Measurements from ENCODE around the gene FITM1. TPM values are rescaled to one million over a fixed set of nuclear protein-coding genes. Genes with fewer than 3 reads are reported as not detected.

FITM1 gene
- total and polyA plus RNA-seq, 2 donors (not counting 3 experiments of a cell fraction or from before 2014, with no cell fraction given): 0.54 TPM; not detected in 1

DNA sequence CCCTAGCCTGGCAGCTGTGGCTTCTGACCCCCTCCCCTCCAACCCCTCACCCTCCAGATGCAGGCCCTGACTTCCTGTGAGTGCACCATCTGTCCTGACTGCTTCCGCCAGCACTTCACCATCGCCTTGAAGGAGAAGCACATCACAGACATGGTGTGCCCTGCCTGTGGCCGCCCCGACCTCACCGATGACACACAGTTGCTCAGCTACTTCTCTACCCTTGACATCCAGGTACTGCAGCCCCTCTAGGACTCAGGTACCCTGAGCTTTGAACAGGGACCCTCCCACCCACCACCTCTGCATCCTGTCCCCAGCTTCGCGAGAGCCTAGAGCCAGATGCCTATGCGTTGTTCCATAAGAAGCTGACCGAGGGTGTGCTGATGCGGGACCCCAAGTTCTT, 24.6 kb downstream of the FITM1 start:
- ChIA-PET CTCF (interaction anchor here (0.9 to 1.4 kb wide), 3 partner anchors 14 to 153 kb away, joined by 3 read pairs; partner anchors contain the start of genes CIDEB and EMC9), POLR2A (no interaction called here)
- H3K4me2 ChIP-seq (ENCODE audit: insufficient read depth, low read length): no peak overlapping the region
- TF ChIP-seq EZH2 (IDR thresholded peaks at IDR 0.05; ENCODE audit: borderline replicate concordance, low read depth, low read length, severe bottlenecking): no peak
- no peak for TF ChIP-seq GATA2 (IDR thresholded peaks at IDR 0.05; ENCODE audit: insufficient read depth, insufficient read length, low read depth, low read length)
- TF ChIP-seq, protein P1, sequence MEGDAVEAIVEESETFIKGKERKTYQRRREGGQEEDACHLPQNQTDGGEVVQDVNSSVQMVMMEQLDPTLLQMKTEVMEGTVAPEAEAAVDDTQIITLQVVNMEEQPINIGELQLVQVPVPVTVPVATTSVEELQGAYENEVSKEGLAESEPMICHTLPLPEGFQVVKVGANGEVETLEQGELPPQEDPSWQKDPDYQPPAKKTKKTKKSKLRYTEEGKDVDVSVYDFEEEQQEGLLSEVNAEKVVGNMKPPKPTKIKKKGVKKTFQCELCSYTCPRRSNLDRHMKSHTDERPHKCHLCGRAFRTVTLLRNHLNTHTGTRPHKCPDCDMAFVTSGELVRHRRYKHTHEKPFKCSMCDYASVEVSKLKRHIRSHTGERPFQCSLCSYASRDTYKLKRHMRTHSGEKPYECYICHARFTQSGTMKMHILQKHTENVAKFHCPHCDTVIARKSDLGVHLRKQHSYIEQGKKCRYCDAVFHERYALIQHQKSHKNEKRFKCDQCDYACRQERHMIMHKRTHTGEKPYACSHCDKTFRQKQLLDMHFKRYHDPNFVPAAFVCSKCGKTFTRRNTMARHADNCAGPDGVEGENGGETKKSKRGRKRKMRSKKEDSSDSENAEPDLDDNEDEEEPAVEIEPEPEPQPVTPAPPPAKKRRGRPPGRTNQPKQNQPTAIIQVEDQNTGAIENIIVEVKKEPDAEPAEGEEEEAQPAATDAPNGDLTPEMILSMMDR (IDR thresholded peaks at IDR 0.05; ENCODE audit: extremely low read depth in 1 of 2, insufficient read depth in 1 of 2, low read depth in 1 of 2, low read length in 2 of 2): no peak
- TF ChIP-seq MYC (IDR thresholded peaks at IDR 0.05; ENCODE audit: low read depth, low read length): no peak
- no peak for TF ChIP-seq POLR2A (IDR thresholded peaks at IDR 0.05; ENCODE audit: low read depth, low read length)
- no peak for TF ChIP-seq JUN (IDR thresholded peaks at IDR 0.05; ENCODE audit: borderline replicate concordance, insufficient read depth, insufficient read length, low read depth)
- no peak for TF ChIP-seq POLR2AphosphoS5 (IDR thresholded peaks at IDR 0.05; ENCODE audit: insufficient read depth, low read depth, low read length)
- TF ChIP-seq, protein P2, sequence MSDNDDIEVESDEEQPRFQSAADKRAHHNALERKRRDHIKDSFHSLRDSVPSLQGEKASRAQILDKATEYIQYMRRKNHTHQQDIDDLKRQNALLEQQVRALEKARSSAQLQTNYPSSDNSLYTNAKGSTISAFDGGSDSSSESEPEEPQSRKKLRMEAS (IDR thresholded peaks at IDR 0.05; ENCODE audit: insufficient read depth, insufficient read length): no peak
- no peak for TF ChIP-seq FOS (IDR thresholded peaks at IDR 0.05; ENCODE audit: borderline replicate concordance, insufficient read depth, low read length)
- no peak overlapping the region for H2AFZ ChIP-seq (ENCODE audit: low read depth, low read length)
- H3K4me1 ChIP-seq (ENCODE audit: control insufficient read depth, extremely low read depth, insufficient read depth, low read length): no peaks in the 10 kb centered on the region
- H3K9me3 ChIP-seq (replicated peaks; ENCODE audit: control insufficient read depth, insufficient read depth, low read length): no peaks in the 10 kb centered on the region
- H3K9me1 ChIP-seq (replicated peaks; ENCODE audit: control insufficient read depth, extremely low read depth, insufficient read depth, low read length): no peaks in the 10 kb centered on the region
- intact Hi-C loops (cut with micrococcal nuclease) (no loop called here), dilution Hi-C loops (cut with MboI; ENCODE audit: extremely low pct_ligation_motif_present, low sequenced_read_pairs) (no loop called here)
- no TSS peak for BruUV-seq (replicated peaks)
- FAIRE-seq (no peak), DNase-seq (ENCODE audit: low read depth, low spot score) (no peak)
- H3K36me3 ChIP-seq (ENCODE audit: control insufficient read depth in 2 of 2, extremely low read depth in 1 of 2, insufficient read depth in 2 of 2, low read length in 2 of 2): peaks cover 20 to 55% of the 10 kb centered on the region in 2 experiments
- no peaks in the 10 kb centered on the region for H4K20me1 ChIP-seq (replicated peaks; ENCODE audit: control insufficient read depth, extremely low read depth, insufficient read depth, low read length)
- H3K9ac ChIP-seq (replicated peaks; ENCODE audit: extremely low read depth, insufficient read depth, low read length): no peak overlapping the region
- H3K27ac ChIP-seq (ENCODE audit: insufficient read depth, low read depth, low read length): no peak overlapping the region
- no peaks in the 10 kb centered on the region for H3K79me2 ChIP-seq (ENCODE audit: control insufficient read depth, insufficient read depth, low read length)
- H3K27me3 ChIP-seq (ENCODE audit: control insufficient read depth in 2 of 2, insufficient read depth in 2 of 2, low read length in 2 of 2): no peaks in the 10 kb centered on the region
- no peak overlapping the region for H3K4me3 ChIP-seq (replicated peaks in 1 of 3; ENCODE audit: insufficient read depth in 1 of 3, low read depth in 1 of 3, low read length in 3 of 3)
